IPS DF 19.7 (cell line): Measurements from ENCODE around the gene TMEM61.
"Not testable (repeated sequence)": the region's sequence is repeated elsewhere in the genome, so short reads cannot be mapped to it uniquely, and the experiment has no call there.

Experiments
- DNase-seq: peaks from one replicate; pipeline ENCODE4 v3.0.0-alpha.2; 2013; ENCODE audit warnings: low read depth, low spot score

TMEM61 gene

GRCh38 chr1:55001311-55001710 lies 20.9 kb downstream of the TMEM61 start:
- DNase-seq: no peak

GRCh38 chr1:55002686-55003085 lies 22.3 kb downstream of the TMEM61 start:
- no peak for DNase-seq

- DNase-seq: no peak
Measured at GRCh38 chr1:55005351-55006140, 25.1 kb downstream of the TMEM61 start.

- DNase-seq: no peak
Measured at GRCh38 chr1:55006931-55007330, 26.5 kb downstream of the TMEM61 start.

GRCh38 chr1:55007625-55008024 lies 27.2 kb downstream of the TMEM61 start:
- DNase-seq: no peak

- DNase-seq: no peak
Measured at GRCh38 chr1:55010194-55010886, 29.9 kb downstream of the TMEM61 start.

GRCh38 chr1:55010887-55011217 lies 30.4 kb downstream of the TMEM61 start:
- DNase-seq: no peak

GRCh38 chr1:55012661-55013060 lies 32.2 kb downstream of the TMEM61 start:
- no peak for DNase-seq

GRCh38 chr1:55015123-55015522 lies 34.7 kb downstream of the TMEM61 start:
- DNase-seq: no peak

- no peak for DNase-seq
Measured at GRCh38 chr1:55015731-55016620, 35.5 kb downstream of the TMEM61 start.

GRCh38 chr1:55018395-55018794 lies 38.0 kb downstream of the TMEM61 start:
- no peak for DNase-seq

- DNase-seq: peak; percentile 86
Measured at GRCh38 chr1:55021942-55022546, 41.6 kb downstream of the TMEM61 start.

- DNase-seq: not testable (repeated sequence)
Measured at GRCh38 chr1:55024163-55024562, 43.7 kb downstream of the TMEM61 start.

- not testable (repeated sequence) for DNase-seq
Measured at GRCh38 chr1:55026682-55027081, 46.3 kb downstream of the TMEM61 start.

- DNase-seq: not testable (repeated sequence)
Measured at GRCh38 chr1:55031098-55031497, 50.7 kb downstream of the TMEM61 start.

- DNase-seq: no peak
Measured at GRCh38 chr1:55033265-55033614, 52.8 kb downstream of the TMEM61 start.

- no peak for DNase-seq
Measured at GRCh38 chr1:55034476-55035133, 54.2 kb downstream of the TMEM61 start.

- peak; percentile 12 for DNase-seq
Measured at GRCh38 chr1:55035904-55036303, 55.5 kb downstream of the TMEM61 start.

- no peak for DNase-seq
Measured at GRCh38 chr1:55037733-55038551, 57.5 kb downstream of the TMEM61 start.

GRCh38 chr1:55038552-55038838 lies 58.1 kb downstream of the TMEM61 start:
- DNase-seq: no peak

- DNase-seq: no peak
Measured at GRCh38 chr1:55038974-55039341, 58.5 kb downstream of the TMEM61 start.
